HepG2 (cell line): ENCODE results near the gene OTOG. TPM values are rescaled to one million over a fixed set of nuclear protein-coding genes. Genes with fewer than 3 reads are reported as not detected.

Experiments used
- ATAC-seq: fragments of 200-7000 bp; cut with Tn5 transposase; 3 replicates; pipeline ENCODE4 v1.9.1; 2020; ENCODE audit warnings: mild to moderate bottlenecking, moderate library complexity
- BruUV-seq: library from RNA; stranded (reverse); fragments of 400-500 nt; replicated peaks from 2 replicates; lab custom pipeline; 2021; lab: Mats Ljungman, UMichigan
- CTCF ChIA-PET: fragments of 300-600 bp; formaldehyde crosslinking; extraction: SDS; loops from one replicate; lab custom pipeline; 2021; ENCODE audit warnings: low total read pairs, inconsistent platforms, low intra/inter-chr PET ratio; lab: Yijun Ruan, JAX
- POLR2A ChIA-PET: fragments of 350-600 bp; sonication (Branson Sonifier 250); formaldehyde crosslinking; loops from one replicate; lab custom pipeline; 2020; ENCODE audit warnings: antibody characterized with exemption, inconsistent platforms; lab: Yijun Ruan, JAX
- DNase-seq: peaks from one replicate; pipeline ENCODE4 v3.0.0-alpha.2; 2015; ENCODE audit warnings: low spot score
- FAIRE-seq: peaks from 3 replicates; lab custom pipeline; 2011; peaks lifted over from hg19 to GRCh38; lab: Jason Lieb, UNC
- H2AFZ ChIP-seq: one replicate; pipeline ENCODE4 v1.6.1; 2011; ENCODE audit warnings: low read length, inconsistent platforms
- H3K27ac ChIP-seq: fragments of 300-600 bp; 3 replicates; pipeline ENCODE4 v1.8.0; 2011; ENCODE audit warnings: mixed run types, mild to moderate bottlenecking, mixed read lengths, low read length, inconsistent platforms; ENCODE audit not compliant: insufficient read depth; ENCODE audit errors: extremely low read length
- H3K27me3 ChIP-seq, 2 experiments: fragments of 200-600 bp in 1 of 2; 2 replicates in 1 of 2; 3 replicates in 1 of 2; pipeline versions ENCODE4 v1.6.0 to v1.8.0; 2011; ENCODE audit warnings: low read length in 2 of 2, mild to moderate bottlenecking in 2 of 2, moderate library complexity in 2 of 2, inconsistent platforms in 1 of 2; ENCODE audit not compliant: insufficient read depth in 2 of 2, control insufficient read depth in 1 of 2
- H3K36me3 ChIP-seq, 2 experiments: fragments of 200-600 bp in 1 of 2; replicated peaks in 1 of 2; 2 replicates in 1 of 2; 3 replicates in 1 of 2; pipeline versions ENCODE4 v1.5.1 to v1.8.0; 2011; ENCODE audit warnings: low read length in 2 of 2, inconsistent platforms in 1 of 2; ENCODE audit not compliant: insufficient read depth in 2 of 2, control insufficient read depth in 1 of 2
- H3K4me1 ChIP-seq: 2 replicates; pipeline ENCODE4 v1.5.1; 2012; ENCODE audit warnings: low read length, inconsistent platforms; ENCODE audit not compliant: insufficient read depth
- H3K4me2 ChIP-seq: 2 replicates; pipeline ENCODE4 v1.6.0; 2011; ENCODE audit warnings: low read depth, low read length, inconsistent platforms
- H3K4me3 ChIP-seq, 3 experiments: fragments of 200-600 bp in 1 of 3; sonication (generic), shearing (Covaris generic) in 1 of 3; replicated peaks in 1 of 3; 2 replicates each; pipeline ENCODE4 v1.5.1; 2011 to 2016; ENCODE audit warnings: low read length in 3 of 3, inconsistent platforms in 2 of 3, low read depth in 2 of 3, mild to moderate bottlenecking in 2 of 3, control low read depth in 1 of 3, mixed read lengths in 1 of 3; ENCODE audit not compliant: insufficient read depth in 1 of 3
- H3K79me2 ChIP-seq: one replicate; pipeline ENCODE4 v1.6.1; 2011; ENCODE audit warnings: low read length, inconsistent platforms; ENCODE audit not compliant: insufficient read depth
- H3K9ac ChIP-seq: 2 replicates; pipeline ENCODE4 v1.6.0; 2011; ENCODE audit warnings: mild to moderate bottlenecking, low read depth, low read length, inconsistent platforms; ENCODE audit not compliant: insufficient read depth
- H3K9me3 ChIP-seq: 2 replicates; pipeline ENCODE4 v1.5.1; 2012; ENCODE audit warnings: mild to moderate bottlenecking, low read length
- H4K20me1 ChIP-seq: 2 replicates; pipeline ENCODE4 v1.6.0; 2011; ENCODE audit warnings: inconsistent platforms, mild to moderate bottlenecking, low read length, moderate library complexity; ENCODE audit not compliant: insufficient read depth
- GZF1 ChIP-seq: sonication (generic); formaldehyde crosslinking; IDR thresholded peaks from 2 replicates; pipeline ENCODE4 v1.5.1; 2020; ENCODE audit warnings: mild to moderate bottlenecking, missing genetic modification reagents
- MAZ ChIP-seq, 2 experiments: sonication (generic) in 1 of 2; formaldehyde crosslinking in 1 of 2; IDR thresholded peaks; 2 replicates each; pipeline versions ENCODE4 v1.5.0 to v1.6.1; 2012 to 2020; ENCODE audit warnings: low read depth in 2 of 2, mild to moderate bottlenecking in 2 of 2, borderline replicate concordance in 1 of 2, improper control_type of control experiment in 1 of 2, low read length in 1 of 2, missing genetic modification reagents in 1 of 2, moderate library complexity in 1 of 2
- MXD1 ChIP-seq: sonication (generic); formaldehyde crosslinking; IDR thresholded peaks from 2 replicates; pipeline ENCODE4 v1.4.0; 2020; ENCODE audit warnings: mild to moderate bottlenecking, missing genetic modification reagents
- PLRG1 ChIP-seq: fragments of 450-650 bp; conservative IDR thresholded peaks from 2 replicates; pipeline ENCODE4 v1.6.1; 2016
- ZNF430 ChIP-seq: sonication (generic); formaldehyde crosslinking; IDR thresholded peaks from 2 replicates; pipeline ENCODE4 v1.9.0; 2021; ENCODE audit warnings: mild to moderate bottlenecking, missing genetic modification reagents
- ZNF496 ChIP-seq: sonication (generic); formaldehyde crosslinking; IDR thresholded peaks from 2 replicates; pipeline ENCODE4 v1.8.1; 2023; ENCODE audit warnings: mild to moderate bottlenecking, moderate library complexity, missing genetic modification reagents; ENCODE audit not compliant: insufficient replicate concordance
- ZNF660 ChIP-seq: sonication (generic); formaldehyde crosslinking; IDR thresholded peaks from 2 replicates; pipeline ENCODE4 v1.5.1; 2020; ENCODE audit warnings: mild to moderate bottlenecking, low read depth, missing genetic modification reagents, borderline replicate concordance
- ZNF788 ChIP-seq: sonication (generic); formaldehyde crosslinking; IDR thresholded peaks from 2 replicates; pipeline ENCODE4 v1.5.0; 2020; ENCODE audit warnings: mild to moderate bottlenecking, missing genetic modification reagents, borderline replicate concordance
- WGBS: methylation state at CpG from one replicate; pipeline ENCODE4 v1.1.6; 2017; ENCODE audit warnings: low lambda C conversion rate; 5-methylcytosine and 5-hydroxymethylcytosine counted together
- in situ Hi-C: cut with HindIII; loops from 2 replicates; pipeline ENCODE4 v1.10.0; 2017; ENCODE audit warnings: low pct_unique_long_range_greater_than_20kb; ENCODE audit not compliant: extremely low pct_ligation_motif_present
- intact Hi-C: fragments of 100-400 bp; cut with micrococcal nuclease; formaldehyde crosslinking; loops from one replicate; pipeline ENCODE4 v1.10.0; 2022; ENCODE audit not compliant: unreplicated experiment
- polyA plus RNA-seq, 8 experiments: library from polyadenylated mRNA; depleted of rRNA in 3 of 8; stranded (reverse) in 7 of 8; unstranded in 1 of 8; fragments of >200 nt; fragmentation: Illumina TruSeq in 4 of 8; extraction: Trizol in 4 of 8; gene quantifications; 2 replicates each; pipeline versions ENCODE4 v1.2.1 to v1.2.3, GENCODE V29; 2011 to 2016; ENCODE audit warnings: low read depth in 4 of 8, missing spikeins in 1 of 8, mixed read lengths in 1 of 8; ENCODE audit not compliant: insufficient read depth in 1 of 8
- total RNA-seq, 5 experiments: library from RNA; depleted of rRNA; stranded (reverse); fragments of >200 nt; fragmentation: Illumina TruSeq; extraction: Trizol; gene quantifications; 2 replicates each; pipeline ENCODE4 v1.2.3, GENCODE V29; 2016; ENCODE audit warnings: low read depth in 1 of 5
- TF ChIP-seq, protein P1 (sequence below): sonication (generic); formaldehyde crosslinking; IDR thresholded peaks from 2 replicates; pipeline ENCODE4 v1.5.1; 2020; ENCODE audit warnings: missing genetic modification reagents, mild to moderate bottlenecking, borderline replicate concordance

The OTOG gene
- total and polyA plus RNA-seq, 2 of the 13 experiments (the other 11 are each of a cell fraction or from before 2014, with no cell fraction given), result not detected

GRCh38 chr11:17528906-17529843, 17.9 kb upstream of the OTOG start (continued):
- TF ChIP-seq, protein P1, sequence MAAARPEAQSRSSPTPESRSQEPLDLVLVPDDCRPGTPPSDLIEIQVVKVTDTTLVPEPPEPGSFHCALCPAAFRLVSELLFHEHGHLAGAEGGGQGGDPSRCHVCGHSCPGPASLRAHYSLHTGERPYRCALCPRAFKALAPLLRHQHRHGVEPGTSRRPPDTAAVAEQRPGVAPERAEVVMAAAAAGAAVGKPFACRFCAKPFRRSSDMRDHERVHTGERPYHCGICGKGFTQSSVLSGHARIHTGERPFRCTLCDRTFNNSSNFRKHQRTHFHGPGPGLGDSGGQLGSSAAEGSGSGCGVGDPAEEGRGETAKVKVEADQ (CRISPR knock-in tag), result no peak
- no peak for TF ChIP-seq GZF1 (CRISPR knock-in tag)
- TF ChIP-seq ZNF430, result no peak
- no peak for TF ChIP-seq ZNF660 (CRISPR knock-in tag)

DNA sequence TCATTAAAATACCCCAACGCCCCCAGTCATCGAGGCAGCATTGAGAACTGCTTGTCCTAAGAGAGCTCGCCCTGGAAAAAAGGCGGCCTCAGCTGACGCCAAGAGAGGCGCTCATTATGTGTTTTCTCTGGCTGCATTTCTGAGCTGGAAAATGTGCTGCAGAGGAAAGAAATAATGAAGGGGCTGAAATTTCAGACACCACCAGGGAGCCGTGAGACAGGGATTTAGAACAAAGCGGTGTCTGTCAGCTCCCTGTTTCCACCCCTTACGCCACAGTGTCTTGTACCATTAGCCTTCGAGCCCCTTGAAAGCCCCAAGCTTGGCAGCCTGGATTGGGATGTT, 17.2 kb upstream of the OTOG start:
- no TSS peak for BruUV-seq
- Histone ChIP-seq H3K4me1 (peaks cover 28% of the 10 kb centered on the region), H3K36me3 (no peaks in the 10 kb centered on the region), H4K20me1 (no peaks in the 10 kb centered on the region), H3K9ac (no peak overlapping the region), H3K9me3 (no peaks in the 10 kb centered on the region), H3K27me3 (peaks cover 0 to 28% of the 10 kb centered on the region in 2 experiments; a peak in 4 of 5 replicates), H3K27ac (no peak overlapping the region), H3K79me2 (no peaks in the 10 kb centered on the region), H3K4me2 (no peak overlapping the region), H2AFZ (no peak overlapping the region), H3K4me3 (no peak overlapping the region)
- intact Hi-C loops, result no loop called here
- no peak for ATAC-seq
- TF ChIP-seq MAZ (IDR thresholded peaks at IDR 0.05; ENCODE audit: borderline replicate concordance, low read depth, low read length), result no peak
- no peak for TF ChIP-seq MAZ (CRISPR knock-in tag; IDR thresholded peaks at IDR 0.05; ENCODE audit: low read depth)
- no peak for TF ChIP-seq ZNF788 (CRISPR knock-in tag)
- TF ChIP-seq PLRG1, result no peak
- no peak for TF ChIP-seq MXD1 (CRISPR knock-in tag)
- TF ChIP-seq ZNF496, result no peak
- WGBS, result 64% methylated on average over 9 of the region's 10 CpGs
- FAIRE-seq, result no peak
- DNase-seq, result no peak
- in situ Hi-C loops, result no loop called here
- CTCF ChIA-PET, result interaction anchor here (1.5 kb wide), 1 partner anchor 300 kb away, joined by 3 read pairs; no protein-coding TSS in a partner anchor
- POLR2A ChIA-PET, result no interaction called here
